ENCODE measurements around the gene BAIAP2L2.

The BAIAP2L2 gene

GRCh38 chr22:38129021-38129420 lies 18.5 kb upstream of the BAIAP2L2 start:
- in situ Hi-C loops (cut with HindIII; ENCODE audit: low sequenced_read_pairs) = no loop called here

GRCh38 chr22:38127869-38128268 lies 17.4 kb upstream of the BAIAP2L2 start:
- in situ Hi-C loops (cut with HindIII; ENCODE audit: low sequenced_read_pairs) = no loop called here

GRCh38 chr22:38126928-38127668 lies 16.6 kb upstream of the BAIAP2L2 start:
- in situ Hi-C loops (cut with HindIII; ENCODE audit: low sequenced_read_pairs) = no loop called here

DNA sequence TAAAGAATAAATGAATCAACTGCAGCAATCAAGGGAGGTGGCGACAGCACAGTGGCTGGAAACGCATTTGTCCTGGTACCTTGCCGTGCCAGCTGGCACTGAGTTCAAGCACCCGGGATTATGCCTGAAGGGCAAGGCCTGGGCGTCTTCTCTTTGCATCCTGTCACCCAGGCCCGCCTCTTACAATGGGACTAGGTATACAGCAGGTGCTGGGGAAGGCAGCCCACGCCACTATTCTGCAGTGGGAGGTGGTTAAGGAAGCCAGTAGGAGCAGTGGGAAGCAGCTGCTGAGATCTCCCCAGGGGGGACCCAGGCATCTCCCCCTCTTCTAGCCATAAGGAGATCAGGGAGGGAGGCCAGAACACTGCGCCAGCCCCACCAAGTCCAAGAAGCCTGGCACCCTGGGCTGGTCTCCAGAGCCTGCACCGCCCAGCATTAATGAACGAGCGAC lies 15.3 kb upstream of the BAIAP2L2 start:
- in situ Hi-C loops (cut with HindIII; ENCODE audit: low sequenced_read_pairs) = no loop called here

- in situ Hi-C loops (cut with HindIII; ENCODE audit: low sequenced_read_pairs) = no loop called here
These were observed 14.6 kb upstream of the BAIAP2L2 start for GRCh38 chr22:38125038-38125610.

GRCh38 chr22:38124236-38124974 lies 13.9 kb upstream of the BAIAP2L2 start:
- in situ Hi-C loops (cut with HindIII; ENCODE audit: low sequenced_read_pairs) = no loop called here

GRCh38 chr22:38122616-38123015 lies 12.1 kb upstream of the BAIAP2L2 start:
- in situ Hi-C loops (cut with HindIII; ENCODE audit: low sequenced_read_pairs) = no loop called here

GRCh38 chr22:38120359-38121110 lies 10.1 kb upstream of the BAIAP2L2 start:
- in situ Hi-C loops (cut with HindIII; ENCODE audit: low sequenced_read_pairs) = no loop called here

- in situ Hi-C loops (cut with HindIII; ENCODE audit: low sequenced_read_pairs) = loop anchor here (5.0 kb wide), 1 partner anchor 54 kb away; no protein-coding TSS in a partner anchor
These were observed 8.3 kb upstream of the BAIAP2L2 start for GRCh38 chr22:38118747-38119146.

DNA sequence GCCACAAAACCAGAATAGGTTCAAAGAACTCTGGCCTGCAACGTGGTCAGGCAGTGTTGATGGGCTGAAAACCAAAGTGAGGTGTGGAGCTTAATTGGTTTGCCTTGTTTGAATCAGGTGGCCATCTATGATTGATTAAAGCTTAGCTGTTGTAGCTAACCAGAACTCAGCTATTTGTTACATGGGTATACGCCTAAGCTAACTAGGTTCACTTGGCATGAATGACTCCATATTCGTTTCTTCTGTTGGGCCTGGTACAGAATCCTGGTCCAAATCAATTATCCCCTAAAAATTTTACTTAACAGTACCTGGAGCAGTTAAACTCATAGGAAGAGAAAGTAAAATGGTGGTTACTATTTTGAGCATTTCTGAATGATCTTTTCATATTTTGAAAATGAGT lies 7.7 kb upstream of the BAIAP2L2 start:
- in situ Hi-C loops (cut with HindIII; ENCODE audit: low sequenced_read_pairs) = loop anchor here (5.0 kb wide), 1 partner anchor 54 kb away; no protein-coding TSS in a partner anchor

GRCh38 chr22:38117556-38117955 lies 7.1 kb upstream of the BAIAP2L2 start:
- in situ Hi-C loops (cut with HindIII; ENCODE audit: low sequenced_read_pairs) = loop anchor here (5.0 kb wide), 1 partner anchor 55 kb away; no protein-coding TSS in a partner anchor

GRCh38 chr22:38115423-38116205 lies 5.1 kb upstream of the BAIAP2L2 start:
- in situ Hi-C loops (cut with HindIII; ENCODE audit: low sequenced_read_pairs) = loop anchor here (5.0 kb wide), 1 partner anchor 57 kb away; no protein-coding TSS in a partner anchor

GRCh38 chr22:38114484-38115398 lies 4.3 kb upstream of the BAIAP2L2 start:
- in situ Hi-C loops (cut with HindIII; ENCODE audit: low sequenced_read_pairs) = loop anchor here (5.0 kb wide), 1 partner anchor 58 kb away; no protein-coding TSS in a partner anchor

- in situ Hi-C loops (cut with HindIII; ENCODE audit: low sequenced_read_pairs) = no loop called here
These were observed 1.9 kb upstream of the BAIAP2L2 start for GRCh38 chr22:38112381-38112780.

GRCh38 chr22:38111925-38112355 lies 1.5 kb upstream of the BAIAP2L2 start:
- in situ Hi-C loops (cut with HindIII; ENCODE audit: low sequenced_read_pairs) = no loop called here

GRCh38 chr22:38110863-38111852 lies 674 bp upstream of the BAIAP2L2 start:
- in situ Hi-C loops (cut with HindIII; ENCODE audit: low sequenced_read_pairs) = no loop called here

DNA sequence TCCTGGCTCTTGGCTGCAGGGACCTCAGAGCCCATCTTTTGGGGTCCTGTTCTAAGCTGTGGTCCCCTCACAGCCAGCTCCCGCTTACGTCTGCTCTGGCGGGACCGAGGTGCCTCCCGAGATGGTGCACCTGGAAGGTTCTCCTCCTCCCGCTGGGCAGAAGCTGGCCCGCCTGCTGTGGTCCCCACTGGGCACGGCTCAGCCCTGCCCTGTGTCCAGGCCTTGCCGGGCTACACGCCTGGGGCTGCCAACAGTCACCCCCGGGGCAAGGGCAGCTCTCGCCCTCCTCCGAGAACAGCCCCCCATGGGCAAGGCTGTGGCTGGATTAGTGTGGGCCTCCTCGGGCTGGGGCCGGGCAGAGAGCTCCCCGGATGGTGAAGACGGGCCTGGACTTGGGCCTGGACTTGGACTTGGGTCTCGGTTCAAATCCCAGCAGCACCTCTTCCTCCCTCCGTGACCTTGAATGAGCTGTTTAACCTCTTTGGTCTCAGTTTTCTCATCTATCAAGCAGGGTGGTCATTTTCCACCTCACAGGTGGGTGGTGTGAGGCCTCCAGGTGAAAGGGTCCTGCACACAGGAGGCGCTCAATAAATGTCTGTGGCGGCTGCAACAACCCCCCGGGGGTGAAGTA lies 998 bp downstream of the BAIAP2L2 start:
- in situ Hi-C loops (cut with HindIII; ENCODE audit: low sequenced_read_pairs) = no loop called here
